Ectodermal cell (in vitro differentiated cells): ENCODE results near the gene UTP25.

Experiments
- H3K27ac ChIP-seq: 2 replicates; pipeline ENCODE4 v1.7.0; 2013; ENCODE audit warnings: mild to moderate bottlenecking, low read depth, low read length; ENCODE audit not compliant: insufficient read depth, poor library complexity, severe bottlenecking
- H3K27me3 ChIP-seq: 2 replicates; pipeline ENCODE4 v1.7.0; 2013; ENCODE audit warnings: mild to moderate bottlenecking, low read length; ENCODE audit not compliant: insufficient read depth, control insufficient read depth, poor library complexity, severe bottlenecking
- H3K36me3 ChIP-seq: one replicate; pipeline ENCODE4 v1.7.0; 2013; ENCODE audit warnings: low read length; ENCODE audit not compliant: control insufficient read depth, insufficient read depth
- H3K4me1 ChIP-seq: one replicate; pipeline ENCODE4 v1.7.0; 2013; ENCODE audit warnings: low read length; ENCODE audit not compliant: control insufficient read depth, insufficient read depth
- H3K4me3 ChIP-seq: 2 replicates; pipeline ENCODE4 v1.7.0; 2013; ENCODE audit warnings: low read depth, low read length, control low read depth; ENCODE audit not compliant: insufficient read depth
- H3K9me3 ChIP-seq: 2 replicates; pipeline ENCODE4 v1.7.0; 2013; ENCODE audit warnings: mild to moderate bottlenecking, low read length, moderate library complexity; ENCODE audit not compliant: control insufficient read depth
- WGBS, 2 experiments: methylation state at CpG; one replicate each; pipeline ENCODE4 v1.1.7; 2013; ENCODE audit warnings: missing lambda C conversion rate in 2 of 2; 5-methylcytosine and 5-hydroxymethylcytosine counted together

The UTP25 gene

DNA sequence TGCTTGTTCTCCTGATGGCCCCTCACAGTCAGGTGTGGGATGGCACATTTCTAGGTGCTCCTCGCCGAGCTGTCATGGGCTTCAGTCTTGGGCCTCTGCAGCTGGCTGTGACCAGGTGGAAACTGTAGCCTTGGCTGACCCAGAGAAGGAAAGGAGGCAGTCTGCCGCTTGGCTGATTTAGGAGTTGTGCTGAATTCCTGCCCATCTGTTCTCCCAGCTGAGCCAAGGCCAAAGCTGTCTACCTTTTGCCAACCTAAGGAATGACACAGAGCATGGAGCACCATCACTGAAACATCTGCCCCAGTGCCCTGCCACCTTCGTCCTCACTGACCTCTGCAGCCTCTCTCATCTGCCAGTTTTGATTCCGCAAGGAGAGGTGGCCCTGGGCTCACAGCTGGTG, 27.9 kb downstream of the UTP25 start:
- Histone ChIP-seq H3K4me1 (no peaks in the 10 kb centered on the region), H3K9me3 (no peaks in the 10 kb centered on the region), H3K27ac (no peak overlapping the region), H3K36me3 (peaks cover 17% of the 10 kb centered on the region), H3K4me3 (no peak overlapping the region), H3K27me3 (no peaks in the 10 kb centered on the region)
- WGBS, 2 experiments, result 95 to 96% methylated on average over 5 of the region's 5 CpGs

- Histone ChIP-seq H3K4me1 (peaks cover 11% of the 10 kb centered on the region), H3K9me3 (no peaks in the 10 kb centered on the region), H3K36me3 (no peaks in the 10 kb centered on the region), H3K27ac (no peak overlapping the region), H3K27me3 (peaks cover 4% of the 10 kb centered on the region), H3K4me3 (no peak overlapping the region)
- 94 to 97% methylated on average over 41 of the region's 41 CpGs for WGBS, 2 experiments
These were observed 30.9 kb downstream of the UTP25 start for GRCh38 chr1:209858561-209859103.

- 0 to 2% methylated on average over 5 of the region's 7 CpGs for WGBS, 2 experiments
- Histone ChIP-seq H3K27me3 (peaks cover 4% of the 10 kb centered on the region), H3K36me3 (no peaks in the 10 kb centered on the region), H3K27ac (no peak overlapping the region), H3K4me3 (no peak overlapping the region), H3K9me3 (no peaks in the 10 kb centered on the region), H3K4me1 (peaks cover 11% of the 10 kb centered on the region)
These were observed 32.6 kb downstream of the UTP25 start for GRCh38 chr1:209860293-209860881.

DNA sequence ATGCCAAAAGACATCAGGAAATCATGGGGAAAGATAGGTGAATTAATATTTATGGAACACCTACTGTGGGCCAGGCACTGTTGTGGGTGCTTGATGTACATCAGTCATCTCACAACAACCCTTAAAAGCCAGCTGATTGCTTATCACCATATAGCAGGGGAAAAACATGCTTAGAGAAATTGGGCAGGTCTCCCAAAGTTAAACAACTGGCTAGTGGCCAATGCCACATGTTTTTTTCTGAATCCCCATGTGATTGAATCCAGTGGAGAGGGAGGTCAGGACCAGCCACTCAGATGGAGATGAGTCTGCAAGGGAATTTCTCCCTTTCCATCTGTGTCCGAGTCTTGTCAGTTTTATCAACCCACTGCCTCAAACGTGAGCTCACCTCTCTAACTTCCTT, 33.5 kb downstream of the UTP25 start:
- peaks cover 11% of the 10 kb centered on the region for H3K4me1 ChIP-seq
- 85 to 90% methylated on average over 2 of the region's 2 CpGs for WGBS, 2 experiments

DNA sequence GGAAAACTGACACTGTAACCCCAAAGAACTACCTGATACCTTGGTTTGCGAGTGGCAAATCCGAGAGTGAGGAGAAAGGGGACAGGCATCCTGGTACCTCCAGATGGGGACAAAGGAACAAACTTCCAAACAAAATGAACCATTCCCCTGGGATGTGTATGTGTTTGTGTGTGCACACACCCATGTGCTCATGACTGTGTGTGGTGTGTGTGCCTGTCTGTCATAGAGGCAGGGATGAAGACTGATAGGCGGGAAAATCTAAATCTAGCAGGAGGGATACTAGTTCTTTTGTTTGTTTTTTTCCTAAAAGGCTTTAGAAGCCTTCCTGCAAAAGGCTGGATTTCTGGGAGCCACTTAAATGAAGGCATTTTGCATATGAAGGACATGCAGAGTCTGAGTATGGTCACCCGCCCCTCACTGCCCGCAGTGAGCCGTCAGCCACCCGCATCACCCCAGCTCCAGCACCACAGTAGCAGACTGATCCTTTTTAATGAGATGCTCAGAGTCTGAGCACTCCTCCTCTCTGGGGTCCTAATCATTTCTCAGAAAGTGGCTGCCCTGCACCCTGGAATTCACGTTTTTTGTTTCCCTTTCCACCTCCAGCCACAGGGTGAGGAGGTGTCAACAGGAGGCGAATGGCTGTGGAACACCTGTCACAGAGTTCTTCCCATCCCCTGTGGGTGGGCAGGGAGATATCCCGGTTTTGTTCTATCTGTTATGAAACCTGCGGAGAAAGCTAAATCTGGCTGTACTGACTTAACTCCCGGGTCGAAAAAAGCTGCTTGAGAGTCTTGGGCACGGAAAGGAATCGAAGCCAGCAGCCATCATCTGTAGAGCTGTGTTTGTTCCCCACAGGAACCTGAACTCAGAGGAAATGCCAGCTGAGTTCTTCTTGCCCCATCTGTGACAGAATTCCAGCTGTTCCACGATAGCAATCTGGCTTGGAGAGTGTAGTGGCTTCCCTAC, 34.9 kb downstream of the UTP25 start:
- Histone ChIP-seq H3K4me3 (no peak overlapping the region), H3K27ac (no peak overlapping the region)
- WGBS, 2 experiments, result 31 to 35% methylated on average over 15 to 16 of the region's 16 CpGs

More for the DNA sequence above, 33.5 kb downstream of the UTP25 start:
- Histone ChIP-seq H3K27ac (no peak overlapping the region), H3K9me3 (no peaks in the 10 kb centered on the region), H3K36me3 (no peaks in the 10 kb centered on the region), H3K27me3 (peaks cover 4% of the 10 kb centered on the region), H3K4me3 (no peak overlapping the region)

DNA sequence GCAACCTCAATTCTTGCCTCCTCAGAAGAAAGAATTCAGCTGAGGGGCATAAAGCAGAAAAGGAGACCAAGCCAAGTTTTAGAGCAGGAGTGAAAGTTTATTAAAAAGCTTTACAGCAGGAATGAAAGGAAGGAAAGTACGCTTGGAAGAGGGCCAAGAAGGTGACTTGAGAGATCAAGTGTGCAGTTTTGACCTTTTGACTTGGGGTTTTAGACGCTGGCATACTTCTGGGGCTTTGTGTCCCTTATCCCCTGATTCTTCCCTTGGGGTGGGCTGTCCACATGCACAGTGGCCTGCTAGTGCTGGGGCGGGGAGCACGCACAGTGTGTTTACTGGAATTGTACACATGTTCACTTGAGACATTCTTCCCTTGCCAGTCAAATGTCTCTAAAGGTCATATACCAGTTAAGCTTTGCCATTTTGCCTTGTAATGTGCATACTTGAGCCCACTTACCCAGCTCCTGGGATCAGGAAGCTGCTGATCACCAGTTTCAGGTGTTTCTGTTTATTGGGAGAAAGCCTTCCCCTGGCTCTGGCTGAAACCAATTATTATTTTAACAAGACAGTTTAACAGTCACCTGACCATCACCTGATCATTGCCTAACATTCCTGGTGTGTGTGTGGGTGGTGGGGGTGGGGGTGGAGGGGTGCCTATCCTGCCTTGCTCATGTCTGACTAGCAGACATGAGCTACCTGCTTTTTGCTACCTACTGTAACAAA, 36.2 kb downstream of the UTP25 start:
- Histone ChIP-seq H3K4me3 (no peak overlapping the region), H3K4me1 (peaks cover 11% of the 10 kb centered on the region), H3K36me3 (no peaks in the 10 kb centered on the region), H3K27ac (no peak overlapping the region), H3K27me3 (peaks cover 4% of the 10 kb centered on the region), H3K9me3 (no peaks in the 10 kb centered on the region)
- WGBS, 2 experiments, result 91 to 92% methylated on average over 4 of the region's 4 CpGs

More for the DNA sequence above, 34.9 kb downstream of the UTP25 start:
- peaks cover 4% of the 10 kb centered on the region for H3K27me3 ChIP-seq
- H3K9me3 ChIP-seq, result no peaks in the 10 kb centered on the region
- H3K36me3 ChIP-seq, result no peaks in the 10 kb centered on the region
- peaks cover 11% of the 10 kb centered on the region for H3K4me1 ChIP-seq

DNA sequence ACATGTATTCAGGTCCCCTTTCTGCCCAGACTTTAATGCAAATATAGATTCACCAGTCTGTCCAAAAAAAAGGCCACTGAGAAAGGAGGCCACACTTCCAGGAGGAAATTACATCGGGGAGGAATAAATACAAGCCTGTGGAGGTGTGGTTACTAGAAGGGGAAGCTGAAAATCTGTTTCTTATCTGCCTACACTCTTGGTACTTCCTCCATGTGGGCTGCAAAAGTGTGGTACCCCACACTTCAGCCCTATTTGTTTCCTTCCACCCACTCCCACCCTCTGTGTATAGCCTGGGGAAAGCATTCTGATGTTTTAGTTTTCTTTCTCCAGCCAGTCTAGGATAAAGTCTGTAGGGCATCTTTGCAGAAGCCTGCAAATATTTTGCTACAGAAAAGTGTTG, 38.4 kb downstream of the UTP25 start:
- Histone ChIP-seq H3K9me3 (no peaks in the 10 kb centered on the region), H3K4me1 (peaks cover 11% of the 10 kb centered on the region), H3K27me3 (peaks cover 4% of the 10 kb centered on the region), H3K27ac (no peak overlapping the region), H3K4me3 (no peak overlapping the region), H3K36me3 (no peaks in the 10 kb centered on the region)
- 79 to 86% methylated on average over 1 of the region's 1 CpG for WGBS, 2 experiments

DNA sequence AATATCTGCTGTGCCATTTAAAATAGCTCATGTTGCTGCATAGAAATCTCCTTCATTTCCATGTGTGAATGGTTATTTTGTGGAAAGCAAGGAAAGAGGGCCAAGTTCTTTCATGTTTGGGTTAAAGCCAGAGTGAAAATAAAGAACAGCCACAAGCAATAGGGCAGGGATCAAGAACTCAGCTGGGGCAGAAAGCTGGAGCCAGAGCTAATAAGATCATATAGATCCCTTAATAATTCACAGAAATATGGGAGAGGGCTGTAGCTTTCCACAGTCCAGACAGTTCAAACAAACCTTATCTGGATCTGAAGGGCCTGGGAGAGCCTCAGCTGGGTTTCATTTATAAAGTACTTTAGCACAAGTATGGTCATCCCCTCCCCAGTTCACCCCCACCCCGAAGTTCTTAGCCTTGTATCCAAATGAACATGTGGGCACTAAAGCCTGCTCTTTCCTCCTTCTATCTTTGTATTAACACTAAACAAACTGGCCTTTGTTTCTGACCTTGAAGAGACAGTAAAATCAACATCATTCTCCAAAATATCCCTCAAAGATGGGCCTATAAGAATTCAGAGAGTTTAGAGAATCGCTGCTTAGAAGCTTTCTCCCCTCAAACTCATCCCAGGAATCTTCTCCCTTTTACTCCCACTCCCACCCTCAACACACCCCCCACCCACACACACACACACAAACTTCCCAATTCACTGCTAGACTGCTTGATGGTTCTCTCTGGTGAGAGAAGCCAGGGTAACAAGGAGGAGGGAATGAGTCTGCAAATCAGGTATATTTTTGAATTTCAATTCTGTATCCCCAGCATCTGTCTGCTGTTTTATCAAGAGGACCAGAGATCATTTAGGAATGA, 41.7 kb downstream of the UTP25 start:
- H3K27ac ChIP-seq, result no peak overlapping the region
- no peak overlapping the region for H3K4me3 ChIP-seq
- no peaks in the 10 kb centered on the region for H3K4me1 ChIP-seq
- 83 to 95% methylated on average over 2 of the region's 2 CpGs for WGBS, 2 experiments
- no peaks in the 10 kb centered on the region for H3K27me3 ChIP-seq
- no peaks in the 10 kb centered on the region for H3K36me3 ChIP-seq
- H3K9me3 ChIP-seq, result no peaks in the 10 kb centered on the region

DNA sequence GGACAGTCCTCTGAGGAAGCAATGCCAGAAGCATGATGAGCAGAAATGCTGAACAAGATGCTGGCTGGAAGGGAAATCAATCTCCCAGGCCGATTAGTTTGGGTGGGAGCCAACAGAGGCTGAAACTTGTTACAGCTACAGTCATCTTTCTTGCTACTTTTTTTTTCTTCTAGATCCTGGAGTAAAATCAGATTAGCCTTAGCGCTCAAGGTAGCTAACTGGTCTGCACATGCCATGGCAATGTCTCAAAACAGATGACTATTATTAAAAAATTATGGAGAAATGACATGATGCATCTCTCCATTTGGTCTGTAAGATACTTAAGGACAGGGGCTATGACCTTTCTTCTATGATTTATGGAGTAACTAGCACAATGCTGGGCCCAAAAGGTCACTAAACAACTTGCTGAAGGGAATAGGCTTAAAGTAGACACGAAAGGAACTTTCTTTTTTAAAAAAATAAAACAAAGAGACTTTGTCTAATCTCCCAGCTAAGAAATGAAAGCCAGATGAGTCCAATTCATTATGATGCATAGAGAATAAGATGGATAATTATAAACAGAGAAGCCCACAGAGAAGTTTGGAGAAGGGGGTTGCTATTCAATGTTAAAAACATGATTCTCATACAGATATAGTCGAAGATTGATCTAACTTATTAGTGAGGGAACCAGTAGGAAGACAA, 42.5 kb downstream of the UTP25 start:
- H3K27ac ChIP-seq, result no peak overlapping the region

More for the DNA sequence above, 42.5 kb downstream of the UTP25 start:
- Histone ChIP-seq H3K27me3 (no peaks in the 10 kb centered on the region), H3K4me1 (no peaks in the 10 kb centered on the region), H3K36me3 (no peaks in the 10 kb centered on the region), H3K4me3 (no peak overlapping the region), H3K9me3 (no peaks in the 10 kb centered on the region)
- 90 to 100% methylated on average over 3 to 4 of the region's 4 CpGs for WGBS, 2 experiments
